ENCODE measurements around the gene AGPAT1. TPM values are rescaled to one million over a fixed set of nuclear protein-coding genes. Genes with fewer than 3 reads are reported as not detected.

The AGPAT1 gene
- total RNA-seq, 2 experiments from 2014 or later = 13.2 to 13.3 TPM

DNA sequence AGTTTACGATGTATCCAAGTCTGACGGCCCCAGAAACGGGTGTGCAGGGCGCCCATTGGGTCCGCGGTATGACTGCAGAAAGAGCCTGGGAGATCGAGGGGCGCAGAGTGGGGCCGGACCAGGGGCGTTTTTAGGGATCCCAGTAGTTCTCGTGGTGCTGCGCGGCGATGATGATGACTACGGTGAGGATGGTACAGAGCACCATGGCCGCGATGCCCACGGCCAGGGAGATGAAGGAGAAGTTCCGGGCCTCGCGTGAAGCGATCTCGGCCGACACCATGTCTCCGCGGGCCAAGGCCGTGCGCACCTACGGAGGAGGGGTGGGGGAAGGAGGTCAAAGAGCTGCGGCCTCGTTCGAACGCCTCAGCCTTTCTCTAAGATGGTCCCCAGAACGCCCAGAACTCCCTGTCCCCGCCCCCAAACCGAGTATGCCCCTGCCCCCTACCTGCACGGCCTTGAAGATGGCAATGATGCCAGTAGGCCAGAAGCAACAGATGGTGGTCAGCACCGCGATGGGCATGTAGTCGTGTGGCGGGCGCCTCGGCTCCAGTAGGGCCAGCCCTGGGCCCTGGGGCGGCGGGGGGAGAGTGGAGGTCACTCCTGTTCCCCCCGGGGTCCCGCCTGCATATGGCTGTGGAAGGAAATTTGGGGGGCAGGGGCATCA lies 26.7 kb downstream of the AGPAT1 start:
- peak overlapping the region; percentile 86 for H3K27ac Mint-ChIP-seq
- peaks cover 8% of the 10 kb centered on the region for H3K36me3 Mint-ChIP-seq (ENCODE audit: low read depth)
- ATAC-seq (ENCODE audit: poor library complexity) (peak; percentile 14), DNase-seq (peak in 1 of 14 experiments; percentile 38)
- Histone ChIP-seq H3K36me3 (ENCODE audit: insufficient read depth, low read length) (no peaks in the 10 kb centered on the region), H3K9me3 (ENCODE audit: control insufficient read depth in 1 of 2, insufficient read depth in 1 of 2, low read length in 2 of 2) (peaks cover 0 to 11% of the 10 kb centered on the region in 2 experiments), H3K4me1 (ENCODE audit: insufficient read depth, low read length) (peaks cover 53% of the 10 kb centered on the region), H3K27me3 (ENCODE audit: control insufficient read depth in 1 of 2, insufficient read depth in 2 of 2, low read length in 2 of 2) (peaks cover 11 to 26% of the 10 kb centered on the region in 2 experiments), H3K27ac (ENCODE audit: low read depth in 1 of 2, low read length in 2 of 2) (no peak overlapping the region), H3K4me3 (ENCODE audit: low read length) (peak overlapping the region; percentile 53)
- intact Hi-C loops (cut with DNase I, micrococcal nuclease) = loop anchor here in 1 of 2 experiments (5.0 kb wide), 1 partner anchor 43 kb away; the partner anchor contains the start of genes GPSM3 and PBX2
- CTCF ChIA-PET = interaction anchor here (1.0 to 1.7 kb wide), 4 partner anchors 13 to 96 kb away, joined by 3 to 5 read pairs (median 4); no protein-coding TSS in a partner anchor
- H3K4me3 Mint-ChIP-seq = peak overlapping the region; percentile 94
- peaks cover 56% of the 10 kb centered on the region for H3K4me1 Mint-ChIP-seq (ENCODE audit: low read depth)
- no peaks in the 10 kb centered on the region for H3K9me3 Mint-ChIP-seq
- TF ChIP-seq, protein P1, sequence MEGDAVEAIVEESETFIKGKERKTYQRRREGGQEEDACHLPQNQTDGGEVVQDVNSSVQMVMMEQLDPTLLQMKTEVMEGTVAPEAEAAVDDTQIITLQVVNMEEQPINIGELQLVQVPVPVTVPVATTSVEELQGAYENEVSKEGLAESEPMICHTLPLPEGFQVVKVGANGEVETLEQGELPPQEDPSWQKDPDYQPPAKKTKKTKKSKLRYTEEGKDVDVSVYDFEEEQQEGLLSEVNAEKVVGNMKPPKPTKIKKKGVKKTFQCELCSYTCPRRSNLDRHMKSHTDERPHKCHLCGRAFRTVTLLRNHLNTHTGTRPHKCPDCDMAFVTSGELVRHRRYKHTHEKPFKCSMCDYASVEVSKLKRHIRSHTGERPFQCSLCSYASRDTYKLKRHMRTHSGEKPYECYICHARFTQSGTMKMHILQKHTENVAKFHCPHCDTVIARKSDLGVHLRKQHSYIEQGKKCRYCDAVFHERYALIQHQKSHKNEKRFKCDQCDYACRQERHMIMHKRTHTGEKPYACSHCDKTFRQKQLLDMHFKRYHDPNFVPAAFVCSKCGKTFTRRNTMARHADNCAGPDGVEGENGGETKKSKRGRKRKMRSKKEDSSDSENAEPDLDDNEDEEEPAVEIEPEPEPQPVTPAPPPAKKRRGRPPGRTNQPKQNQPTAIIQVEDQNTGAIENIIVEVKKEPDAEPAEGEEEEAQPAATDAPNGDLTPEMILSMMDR (IDR thresholded peaks at IDR 0.05) = no peak
- peaks cover 32% of the 10 kb centered on the region for H3K27me3 Mint-ChIP-seq
- POLR2A ChIA-PET = interaction anchor here (1.1 to 1.2 kb wide), 2 partner anchors 22 to 46 kb away, joined by 3 read pairs; partner anchors contain the start of gene ATF6B

DNA sequence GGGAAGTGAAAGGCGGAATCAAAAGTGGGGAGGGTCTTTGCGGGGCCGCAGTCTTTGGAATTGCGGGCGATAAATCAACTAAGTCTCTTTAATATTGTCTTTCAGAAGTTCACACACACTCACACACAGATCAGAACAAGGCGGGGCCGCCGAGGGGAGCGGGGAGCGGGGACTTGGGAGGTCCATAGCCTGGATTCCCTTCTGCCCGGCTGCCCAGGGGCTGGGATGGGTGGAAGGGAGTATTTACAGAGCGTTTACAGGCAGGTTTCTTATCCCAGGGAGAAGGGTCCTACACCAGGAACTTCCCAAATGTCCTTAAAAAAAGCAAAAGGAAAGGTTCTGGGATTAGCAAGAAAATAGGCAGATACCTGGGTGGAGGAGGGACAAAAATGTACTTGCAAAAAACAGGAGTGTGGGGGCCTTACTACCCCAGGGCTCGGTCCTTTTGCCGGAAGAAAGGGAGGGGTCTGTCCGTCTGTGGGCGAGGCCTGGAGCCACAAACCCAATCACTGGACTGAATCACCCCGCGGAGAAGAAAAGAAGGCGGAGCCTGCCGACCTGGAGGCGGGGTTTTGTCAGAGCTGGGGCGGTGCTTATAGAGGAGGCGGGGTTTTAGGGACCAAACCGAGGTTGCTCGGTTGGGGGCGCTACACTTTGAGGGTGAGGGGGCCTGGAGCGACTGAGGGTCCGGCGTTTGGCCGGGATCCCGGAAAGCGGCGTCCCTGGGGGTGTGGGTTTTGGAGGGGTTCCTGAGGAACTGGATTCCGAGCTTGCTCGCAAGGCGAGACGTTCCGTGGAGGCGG lies 27.4 kb downstream of the AGPAT1 start:
- peaks cover 0 to 11% of the 10 kb centered on the region in 2 experiments for H3K9me3 ChIP-seq (ENCODE audit: control insufficient read depth in 1 of 2, insufficient read depth in 1 of 2, low read length in 2 of 2)
- peaks cover 32% of the 10 kb centered on the region for H3K27me3 Mint-ChIP-seq
- POLR2A ChIA-PET = interaction anchor here (1.1 to 1.2 kb wide), 2 partner anchors 21 to 47 kb away, joined by 3 read pairs; partner anchors contain the start of gene ATF6B
- H3K4me3 Mint-ChIP-seq = peak overlapping the region; percentile 94
- H3K27me3 ChIP-seq (ENCODE audit: control insufficient read depth in 1 of 2, insufficient read depth in 2 of 2, low read length in 2 of 2) = peaks cover 11 to 26% of the 10 kb centered on the region in 2 experiments
- H3K4me3 ChIP-seq (ENCODE audit: low read length) = peak overlapping the region; percentile 53
- CTCF ChIA-PET = interaction anchor here (0.6 to 1.7 kb wide), 7 partner anchors 12 to 97 kb away, joined by 3 to 5 read pairs (median 3); partner anchors contain the start of gene FKBPL
- no peaks in the 10 kb centered on the region for H3K36me3 ChIP-seq (ENCODE audit: insufficient read depth, low read length)
- peak overlapping the region; percentile 86 for H3K27ac Mint-ChIP-seq
- TF ChIP-seq, protein P1 (IDR thresholded peaks at IDR 0.05) = peak; percentile 39
- peak; percentile 82 for ATAC-seq (ENCODE audit: poor library complexity)
- H3K36me3 Mint-ChIP-seq (ENCODE audit: low read depth) = peaks cover 4% of the 10 kb centered on the region
- peak; percentile 42 to 81 (median 69) for DNase-seq
- peaks cover 49% of the 10 kb centered on the region for H3K4me1 Mint-ChIP-seq (ENCODE audit: low read depth)
- H3K9me3 Mint-ChIP-seq = no peaks in the 10 kb centered on the region
- intact Hi-C loops (cut with DNase I, micrococcal nuclease) = loop anchor here in 1 of 2 experiments (5.0 kb wide), 1 partner anchor 44 kb away; the partner anchor contains the start of genes GPSM3 and PBX2
- peaks cover 45% of the 10 kb centered on the region for H3K4me1 ChIP-seq (ENCODE audit: insufficient read depth, low read length)
- H3K27ac ChIP-seq (ENCODE audit: low read depth in 1 of 2, low read length in 2 of 2) = no peak overlapping the region

Data from CD4-positive, alpha-beta T cell (primary cell).